NCI-H2081 (cell line): ENCODE data around the gene MAD1L1.

Experiments
- DNase-seq, 2 experiments: peaks; one replicate each; lab custom pipeline; 2025; lab: John Stamatoyannopoulos, UW

The MAD1L1 gene

DNA sequence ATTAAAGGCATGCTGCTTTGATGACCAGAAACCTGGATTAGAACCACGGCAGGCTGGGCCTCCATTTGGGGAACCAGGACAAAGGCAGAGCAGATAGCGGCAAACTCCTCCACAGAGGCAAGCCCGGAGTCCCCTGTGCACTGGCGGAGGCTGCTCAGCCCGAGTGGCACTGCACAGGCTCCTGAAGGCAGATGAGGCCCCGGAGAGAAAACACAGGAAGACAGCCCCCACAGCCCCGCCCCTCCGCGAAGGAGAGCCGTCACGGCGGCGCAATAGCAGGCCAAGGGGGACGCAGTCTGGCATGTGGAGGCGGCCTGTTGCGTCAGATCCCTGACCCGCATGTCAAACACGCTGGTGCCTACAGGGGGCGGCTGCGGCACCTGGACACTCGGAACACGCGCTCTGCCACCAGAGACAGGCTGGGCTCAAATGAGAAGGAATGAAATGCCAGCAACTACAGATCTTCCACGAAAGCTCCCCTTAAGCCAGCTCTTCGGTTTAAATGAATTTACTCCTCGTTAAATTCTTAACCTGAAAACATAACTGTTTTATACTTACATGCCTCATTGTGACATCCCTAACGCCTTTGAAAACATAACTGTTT lies 128.5 kb downstream of the MAD1L1 start:
- no peak for DNase-seq

DNA sequence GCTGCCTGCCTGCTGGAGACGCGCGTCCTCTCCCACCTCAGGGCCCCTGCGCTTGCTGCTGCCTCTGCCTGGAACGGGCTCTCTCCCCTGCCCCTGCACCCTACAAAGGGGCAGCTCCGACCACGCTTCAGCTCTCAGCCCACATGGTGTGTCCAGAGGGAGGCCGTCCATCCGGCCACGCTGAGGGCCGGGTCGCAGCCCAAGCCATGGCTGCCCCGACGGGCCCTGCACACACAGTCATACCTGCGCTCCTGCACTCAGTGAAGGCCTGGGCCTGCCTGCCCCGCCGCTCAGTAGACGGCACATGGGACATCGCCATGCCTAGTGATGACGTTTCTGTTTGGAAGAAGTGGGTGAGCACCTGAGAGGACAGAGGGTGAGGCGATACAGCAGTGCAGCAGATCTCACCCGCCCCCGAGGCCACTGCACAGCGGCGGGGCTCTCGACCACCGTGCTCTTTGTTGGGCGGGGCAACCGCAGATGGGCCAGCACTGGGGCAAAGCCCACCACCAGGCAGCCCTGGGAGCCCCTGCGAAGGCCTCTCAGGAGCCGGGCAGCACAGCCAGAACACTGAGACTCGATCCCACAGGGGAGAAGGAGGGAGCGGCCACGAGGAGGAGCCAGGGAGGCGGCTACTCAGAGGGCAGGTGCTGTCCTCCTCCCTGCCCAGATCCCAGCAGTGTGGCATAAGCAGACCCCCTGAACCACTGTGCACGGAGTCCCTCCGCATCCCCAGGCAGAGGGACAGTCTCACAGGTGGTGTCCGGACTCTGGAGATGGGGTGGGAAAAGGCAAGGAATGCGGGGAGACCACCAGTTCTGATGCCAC lies 129.5 kb downstream of the MAD1L1 start:
- no peak for DNase-seq

GRCh38 chr7:2102375-2102723 lies 130.4 kb downstream of the MAD1L1 start:
- no peak for DNase-seq

- DNase-seq, result no peak
Measured at GRCh38 chr7:2101630-2102374, 130.9 kb downstream of the MAD1L1 start.

DNA sequence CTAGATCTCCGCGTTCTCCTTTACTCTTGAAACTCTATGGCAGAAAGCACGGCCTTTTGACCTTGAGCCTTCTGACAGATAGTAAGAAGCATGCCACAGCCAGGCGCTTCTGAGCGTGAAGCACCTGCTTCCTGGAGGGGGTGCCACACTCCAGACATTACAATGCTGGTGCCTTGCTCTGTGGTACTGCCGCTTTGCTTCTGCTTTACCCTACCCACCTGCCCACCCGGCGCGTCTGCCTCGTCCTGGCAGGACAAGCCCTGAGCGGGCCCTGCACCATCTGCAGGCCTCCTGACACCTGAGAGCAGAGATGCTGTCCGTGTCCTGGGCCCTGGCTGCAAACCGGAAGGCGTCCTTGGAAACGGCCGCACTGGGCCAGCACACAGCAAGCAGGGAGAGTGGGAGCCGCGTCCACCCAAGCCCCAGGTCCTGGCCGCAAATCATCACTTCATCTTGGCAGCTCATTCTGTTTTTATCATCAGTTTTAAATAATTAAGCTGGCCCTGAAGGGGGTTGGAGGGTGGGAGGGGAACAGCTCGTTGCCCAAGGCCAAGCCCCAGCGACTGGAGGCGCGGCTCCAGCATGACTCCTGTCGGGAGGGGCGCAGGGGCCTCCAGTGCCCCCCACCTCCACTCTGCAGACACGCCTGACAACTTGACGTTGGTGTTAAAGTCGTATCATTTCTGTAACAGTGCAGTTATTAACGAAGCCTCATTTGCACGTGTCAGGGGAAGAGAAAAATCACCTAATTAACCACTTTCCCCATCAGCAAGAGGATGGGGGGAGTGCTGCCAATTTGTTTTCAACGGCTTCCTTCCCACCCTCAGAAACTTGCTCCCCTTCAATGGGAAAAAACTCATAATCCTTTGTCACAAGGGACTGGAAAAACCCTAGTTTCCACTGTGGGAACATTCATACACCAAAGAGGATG lies 132.2 kb downstream of the MAD1L1 start:
- DNase-seq, result no peak

GRCh38 chr7:2099048-2099957 lies 133.4 kb downstream of the MAD1L1 start:
- DNase-seq, result no peak

DNA sequence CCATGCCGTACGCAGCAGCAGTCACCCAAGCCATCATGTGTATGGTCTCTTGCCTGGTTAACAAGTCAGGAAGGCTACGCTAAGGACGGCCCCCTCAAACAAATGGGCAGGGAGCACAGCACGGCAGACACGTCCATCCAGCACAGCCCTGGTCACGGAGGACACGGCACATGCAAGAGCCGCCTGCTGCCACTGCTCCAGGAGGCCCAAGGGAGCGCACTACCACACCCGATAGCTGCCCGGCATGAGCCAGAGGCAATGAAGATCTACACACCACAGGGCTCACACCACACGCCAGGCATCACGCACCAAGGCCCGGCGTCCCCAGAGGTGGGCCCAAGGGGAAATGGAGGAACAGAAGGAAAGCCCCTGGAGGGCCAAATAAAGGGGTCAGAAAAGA lies 134.2 kb downstream of the MAD1L1 start:
- DNase-seq, result no peak

DNA sequence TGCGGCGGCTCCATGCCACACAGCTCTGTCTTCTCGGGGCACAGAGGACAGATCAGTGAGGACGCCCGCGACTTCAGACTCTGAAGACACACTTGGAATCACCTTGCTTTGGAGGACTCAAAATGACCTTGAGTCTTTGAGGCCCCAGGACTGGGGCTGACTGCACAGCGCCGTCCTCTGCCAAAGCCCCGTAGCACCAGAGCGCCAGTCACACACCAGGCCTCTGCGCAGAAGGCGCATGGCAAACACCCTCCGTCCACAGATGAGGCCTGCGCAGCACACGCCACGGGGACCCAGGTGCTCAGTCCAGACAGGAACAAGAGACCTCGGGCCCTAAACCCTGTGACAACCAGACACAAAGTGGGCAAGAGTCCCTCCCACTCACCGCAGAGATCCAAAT lies 134.7 kb downstream of the MAD1L1 start:
- no peak for DNase-seq

GRCh38 chr7:2097492-2097891 lies 135.3 kb downstream of the MAD1L1 start:
- no peak for DNase-seq

DNA sequence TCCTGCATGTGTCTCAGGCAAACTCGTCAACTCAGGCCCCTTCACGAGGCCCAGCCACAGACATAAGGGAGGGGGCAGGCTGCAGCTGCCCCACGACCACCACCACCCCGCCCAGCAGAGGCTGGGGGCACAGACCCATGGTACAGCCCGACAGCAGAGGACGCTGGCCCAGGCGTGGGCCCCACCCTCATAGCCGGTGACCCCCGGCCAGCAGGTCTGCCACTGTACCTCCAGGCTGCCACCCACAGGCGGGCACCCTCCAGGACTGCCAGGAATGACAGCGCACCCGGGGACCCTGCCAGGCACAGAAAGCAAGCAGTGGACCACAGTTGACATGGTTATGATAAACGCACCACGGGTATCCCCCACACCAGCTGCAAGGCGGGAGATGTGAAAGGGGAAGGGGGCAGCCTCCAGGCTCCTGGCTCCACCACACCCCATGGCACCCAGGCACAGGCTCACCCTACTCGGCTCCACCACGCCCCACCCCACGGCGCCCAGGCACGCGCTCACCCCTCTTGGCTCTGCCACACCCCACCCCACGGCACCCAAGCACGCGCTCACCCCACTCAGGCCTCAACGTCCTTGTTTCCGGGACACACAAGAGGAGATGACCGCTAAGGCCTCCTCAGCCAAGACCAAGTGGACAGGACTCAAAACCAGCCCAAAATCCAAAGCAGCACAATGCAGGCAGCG lies 135.9 kb downstream of the MAD1L1 start:
- DNase-seq, result no peak

- DNase-seq, result no peak
Measured at GRCh38 chr7:2095436-2095835, 137.3 kb downstream of the MAD1L1 start.

- no peak for DNase-seq
Measured at GRCh38 chr7:2094454-2095045, 138.2 kb downstream of the MAD1L1 start.

DNA sequence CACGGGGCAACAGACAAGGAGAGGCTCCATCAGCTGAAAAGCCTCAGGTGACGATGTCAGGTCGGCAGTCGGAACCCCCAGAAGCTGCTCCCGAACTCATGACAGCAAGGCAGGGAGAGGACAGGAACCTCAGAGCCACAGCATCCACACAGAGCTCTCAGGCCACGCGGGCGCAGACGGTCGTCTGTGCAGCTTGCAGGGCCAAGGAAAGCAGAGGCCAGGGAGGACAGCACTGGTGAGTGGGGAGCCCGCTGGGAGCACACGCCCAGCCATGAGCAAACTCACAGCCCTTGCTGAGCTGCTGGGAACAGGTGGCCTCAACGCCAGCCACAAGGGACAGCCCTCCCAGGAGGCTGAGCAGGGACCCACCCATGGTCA lies 138.9 kb downstream of the MAD1L1 start:
- no peak for DNase-seq

GRCh38 chr7:2093215-2093842 lies 139.4 kb downstream of the MAD1L1 start:
- DNase-seq, result no peak

DNA sequence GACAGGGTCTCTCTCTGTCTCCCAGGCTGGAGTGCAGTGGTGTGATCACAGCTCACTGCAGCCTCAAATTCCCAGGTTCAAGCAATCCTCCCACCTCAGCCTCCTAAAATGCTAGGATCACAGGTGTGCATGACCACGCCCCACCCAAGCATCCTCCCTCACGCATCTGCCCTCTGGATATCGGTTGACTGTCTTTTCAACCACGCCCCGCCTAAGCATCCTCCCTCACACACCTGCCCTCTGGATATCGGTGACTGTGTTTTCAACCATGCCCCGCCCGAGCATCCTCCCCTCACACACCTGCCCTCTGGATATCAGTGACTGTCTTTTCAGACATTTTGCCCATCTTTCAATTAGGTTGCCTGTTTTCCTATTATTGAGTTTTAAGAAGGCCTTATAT lies 140.5 kb downstream of the MAD1L1 start:
- DNase-seq, result no peak

GRCh38 chr7:2090526-2091520 lies 141.9 kb downstream of the MAD1L1 start:
- DNase-seq, result no peak

- no peak for DNase-seq
Measured at GRCh38 chr7:2088801-2089200, 143.9 kb downstream of the MAD1L1 start.

DNA sequence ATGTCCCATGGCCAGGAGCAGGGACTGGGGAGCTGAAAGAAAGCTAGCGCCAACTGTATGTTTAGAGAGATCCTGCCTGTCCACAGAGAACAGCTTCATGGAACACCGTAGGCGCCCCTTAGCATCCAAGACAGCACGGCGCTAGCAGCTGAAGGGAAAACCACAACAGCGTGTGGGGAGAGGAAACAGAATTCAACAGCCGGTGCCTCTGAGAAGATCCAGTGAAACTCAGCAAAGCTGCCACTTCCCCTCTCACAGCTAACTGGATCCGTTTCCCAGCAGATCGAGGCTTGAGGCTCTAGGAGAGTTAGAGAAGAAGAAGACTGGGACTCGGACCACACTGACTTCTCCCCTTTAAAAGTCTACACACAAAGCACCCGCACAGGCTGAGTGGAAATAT lies 145.0 kb downstream of the MAD1L1 start:
- DNase-seq, result no peak
